HCT116 (cell line): ENCODE measurements around the gene TNFRSF19.

ENCODE experiments used
- CTCF ChIP-seq, 3 experiments: fragments of 200-600 bp in 1 of 3; sonication (generic) in 1 of 3; IDR thresholded peaks in 2 of 3; conservative IDR thresholded peaks in 1 of 3; 2 replicates each; pipeline ENCODE4 v1.5.1; 2012 to 2017; ENCODE audit warnings: low read depth in 2 of 3, low read length in 2 of 3, antibody characterized with exemption in 1 of 3, borderline replicate concordance in 1 of 3, control low read depth in 1 of 3, mild to moderate bottlenecking in 1 of 3, mixed read lengths in 1 of 3, mixed run types in 1 of 3, moderate library complexity in 1 of 3; ENCODE audit not compliant: insufficient read depth in 1 of 3
- POLR2A ChIP-seq: IDR thresholded peaks from 2 replicates; pipeline ENCODE4 v1.7.0; 2011; ENCODE audit warnings: borderline replicate concordance; ENCODE audit not compliant: insufficient read depth, insufficient read length; ENCODE audit errors: extremely low read depth
- POLR2AphosphoS5 ChIP-seq: IDR thresholded peaks from 2 replicates; pipeline ENCODE4 v1.6.1; 2011; ENCODE audit warnings: mild to moderate bottlenecking, low read depth, low read length, moderate library complexity

- TF ChIP-seq CTCF (IDR thresholded peaks at IDR 0.05 in 2 of 3, conservative IDR thresholded peaks at IDR 0.05 in 1 of 3; ENCODE audit: borderline replicate concordance in 1 of 3, insufficient read depth in 1 of 3, low read depth in 2 of 3, low read length in 2 of 3) (peak in 1 of 3 experiments; percentile 26; a peak in 2 of 6 replicates), POLR2A (no peak), POLR2AphosphoS5 (no peak)
These were observed 29.1 kb downstream of the TNFRSF19 start for GRCh38 chr13:23599083-23599925.
